ENCODE measurements around the gene SYNGR3. TPM values are rescaled to one million over a fixed set of nuclear protein-coding genes. Genes with fewer than 3 reads are reported as not detected.

SYNGR3 gene
- total and polyA plus RNA-seq, 2 donors (not counting 1 experiment from before 2014, with no cell fraction given): 1.8 TPM

GRCh38 chr16:1974157-1975070 lies 15.4 kb upstream of the SYNGR3 start:
- no peak overlapping the region for H3K4me2 ChIP-seq (ENCODE audit: extremely low read depth, insufficient read depth, low read length)
- H3K79me2 ChIP-seq (ENCODE audit: control insufficient read depth, insufficient read depth, low read length): peaks cover 16% of the 10 kb centered on the region
- no peaks in the 10 kb centered on the region for H3K4me1 ChIP-seq (ENCODE audit: control insufficient read depth, extremely low read depth, insufficient read depth, low read length)
- no peaks in the 10 kb centered on the region for H3K9me3 ChIP-seq (ENCODE audit: control insufficient read depth, insufficient read depth, low read depth, low read length)
- no peak overlapping the region for H3K4me3 ChIP-seq (replicated peaks in 1 of 4; ENCODE audit: control extremely low read depth in 1 of 4, insufficient read depth in 1 of 4, low read depth in 3 of 4, low read length in 4 of 4)
- no peak overlapping the region for H2AFZ ChIP-seq (ENCODE audit: low read length)
- no peak overlapping the region for H3K9ac ChIP-seq (ENCODE audit: insufficient read depth, low read length)
- DNase-seq (ENCODE audit: low read depth in 2 of 2): no peak
- H3K36me3 ChIP-seq (ENCODE audit: control insufficient read depth, insufficient read depth, low read length): peaks cover 37% of the 10 kb centered on the region
- H3K27me3 ChIP-seq (ENCODE audit: control insufficient read depth, insufficient read depth, low read length): no peaks in the 10 kb centered on the region
- TF ChIP-seq CTCF (conservative IDR thresholded peaks at IDR 0.05 in 1 of 2, IDR thresholded peaks at IDR 0.05 in 1 of 2; ENCODE audit: low read depth in 1 of 2, low read length in 2 of 2) (no peak), EZH2 (IDR thresholded peaks at IDR 0.05; ENCODE audit: low read length, missing control alignments) (no peak)
- no peaks in the 10 kb centered on the region for H4K20me1 ChIP-seq (ENCODE audit: control insufficient read depth, extremely low read depth, insufficient read depth, low read length)
- no peak overlapping the region for H3K27ac ChIP-seq (ENCODE audit: insufficient read depth, low read length)

GRCh38 chr16:1975432-1976215 lies 14.1 kb upstream of the SYNGR3 start:
- Histone ChIP-seq H3K27ac (ENCODE audit: insufficient read depth, low read length) (no peak overlapping the region), H3K36me3 (ENCODE audit: control insufficient read depth, insufficient read depth, low read length) (peaks cover 37% of the 10 kb centered on the region), H3K4me1 (ENCODE audit: control insufficient read depth, extremely low read depth, insufficient read depth, low read length) (no peaks in the 10 kb centered on the region), H3K27me3 (ENCODE audit: control insufficient read depth, insufficient read depth, low read length) (peaks cover 7% of the 10 kb centered on the region), H3K9ac (ENCODE audit: insufficient read depth, low read length) (no peak overlapping the region), H3K79me2 (ENCODE audit: control insufficient read depth, insufficient read depth, low read length) (peaks cover 16% of the 10 kb centered on the region), H3K9me3 (ENCODE audit: control insufficient read depth, insufficient read depth, low read depth, low read length) (no peaks in the 10 kb centered on the region), H3K4me2 (ENCODE audit: extremely low read depth, insufficient read depth, low read length) (no peak overlapping the region), H4K20me1 (ENCODE audit: control insufficient read depth, extremely low read depth, insufficient read depth, low read length) (no peaks in the 10 kb centered on the region), H3K4me3 (replicated peaks in 1 of 4; ENCODE audit: control extremely low read depth in 1 of 4, insufficient read depth in 1 of 4, low read depth in 3 of 4, low read length in 4 of 4) (no peak overlapping the region), H2AFZ (ENCODE audit: low read length) (no peak overlapping the region)
- TF ChIP-seq CTCF (conservative IDR thresholded peaks at IDR 0.05 in 1 of 2, IDR thresholded peaks at IDR 0.05 in 1 of 2; ENCODE audit: low read depth in 1 of 2, low read length in 2 of 2): no peak
- no peak for TF ChIP-seq EZH2 (IDR thresholded peaks at IDR 0.05; ENCODE audit: low read length, missing control alignments)
- DNase-seq (ENCODE audit: low read depth in 2 of 2): no peak

GRCh38 chr16:1976216-1976520 lies 13.6 kb upstream of the SYNGR3 start:
- H3K27me3 ChIP-seq (ENCODE audit: control insufficient read depth, insufficient read depth, low read length): peaks cover 12% of the 10 kb centered on the region
- H3K9me3 ChIP-seq (ENCODE audit: control insufficient read depth, insufficient read depth, low read depth, low read length): no peaks in the 10 kb centered on the region

More at GRCh38 chr16:1976216-1976520, 13.6 kb upstream of the SYNGR3 start:
- Histone ChIP-seq H3K4me1 (ENCODE audit: control insufficient read depth, extremely low read depth, insufficient read depth, low read length) (no peaks in the 10 kb centered on the region), H4K20me1 (ENCODE audit: control insufficient read depth, extremely low read depth, insufficient read depth, low read length) (no peaks in the 10 kb centered on the region), H3K79me2 (ENCODE audit: control insufficient read depth, insufficient read depth, low read length) (peaks cover 14% of the 10 kb centered on the region), H3K9ac (ENCODE audit: insufficient read depth, low read length) (no peak overlapping the region), H3K36me3 (ENCODE audit: control insufficient read depth, insufficient read depth, low read length) (peaks cover 37% of the 10 kb centered on the region), H2AFZ (ENCODE audit: low read length) (no peak overlapping the region), H3K27ac (ENCODE audit: insufficient read depth, low read length) (no peak overlapping the region), H3K4me2 (ENCODE audit: extremely low read depth, insufficient read depth, low read length) (no peak overlapping the region), H3K4me3 (replicated peaks in 1 of 4; ENCODE audit: control extremely low read depth in 1 of 4, insufficient read depth in 1 of 4, low read depth in 3 of 4, low read length in 4 of 4) (no peak overlapping the region)
- TF ChIP-seq EZH2 (IDR thresholded peaks at IDR 0.05; ENCODE audit: low read length, missing control alignments) (no peak), CTCF (conservative IDR thresholded peaks at IDR 0.05 in 1 of 2, IDR thresholded peaks at IDR 0.05 in 1 of 2; ENCODE audit: low read depth in 1 of 2, low read length in 2 of 2) (no peak)
- no peak for DNase-seq (ENCODE audit: low read depth in 2 of 2)

Measured in fibroblast of lung (primary cell).